ENCODE measurements around the gene TMEM203.

Gene TMEM203

GRCh38 chr9:137218212-137218753 lies 12.8 kb upstream of the TMEM203 start:
- ATAC-seq, result no peak
- no peak overlapping the region for H3K27ac Mint-ChIP-seq
- no peaks in the 10 kb centered on the region for H3K27me3 Mint-ChIP-seq
- no peak overlapping the region for H3K4me3 Mint-ChIP-seq
- H3K4me1 Mint-ChIP-seq, result peaks cover 7% of the 10 kb centered on the region
- no peaks in the 10 kb centered on the region for H3K9me3 Mint-ChIP-seq
- peaks cover 23% of the 10 kb centered on the region for H3K36me3 Mint-ChIP-seq

DNA sequence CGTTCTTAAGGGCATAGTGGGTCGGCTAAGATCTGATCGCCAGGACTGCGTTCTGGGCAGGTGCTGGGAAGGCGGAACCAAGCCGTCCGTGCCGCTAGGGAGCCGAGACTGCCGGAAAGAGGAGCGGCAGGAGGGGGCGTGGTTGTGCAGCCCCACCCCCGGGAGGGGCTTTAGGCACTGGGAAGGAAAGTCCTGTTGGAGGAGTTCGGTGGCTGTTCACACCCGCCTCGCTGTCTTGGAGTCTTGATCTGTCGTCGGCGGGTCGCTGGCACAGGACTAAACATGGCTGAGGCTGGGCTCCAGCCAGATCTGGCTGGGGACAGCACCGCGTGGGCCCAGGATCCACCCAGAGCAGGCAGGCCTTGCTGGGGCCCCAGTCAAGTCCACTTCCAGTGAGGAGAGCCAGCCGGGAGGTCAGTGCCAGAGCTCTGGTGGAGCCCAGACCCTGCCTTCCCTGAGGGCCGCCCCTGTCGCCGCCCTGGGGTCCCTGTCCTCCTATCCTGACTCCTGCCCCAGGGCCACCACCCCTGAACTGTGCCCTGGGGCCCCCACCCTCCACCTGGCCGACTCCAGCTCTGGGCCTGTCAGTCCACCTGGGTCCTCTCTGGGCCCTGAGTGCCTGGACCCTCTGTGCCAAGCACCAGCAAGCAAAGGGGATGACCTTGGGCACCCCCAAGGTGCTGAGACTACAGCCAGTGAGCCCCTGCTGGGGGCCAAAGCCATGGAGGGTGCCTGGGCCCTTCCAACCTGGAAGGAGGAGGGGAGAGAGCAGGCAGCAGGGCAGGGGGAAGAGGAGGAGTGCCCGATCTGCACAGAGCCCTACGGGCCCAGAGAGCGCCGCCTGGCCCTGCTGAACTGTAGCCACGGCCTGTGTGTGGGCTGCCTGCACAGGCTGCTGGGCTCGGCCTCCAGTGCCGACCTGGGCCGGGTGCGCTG lies 12.1 kb upstream of the TMEM203 start:
- Mint-ChIP-seq H3K27ac (no peak overlapping the region), H3K4me3 (no peak overlapping the region), H3K4me1 (no peaks in the 10 kb centered on the region), H3K9me3 (no peaks in the 10 kb centered on the region), H3K36me3 (peaks cover 23% of the 10 kb centered on the region), H3K27me3 (no peaks in the 10 kb centered on the region)
- no peak for ATAC-seq

GRCh38 chr9:137216188-137216965 lies 10.9 kb upstream of the TMEM203 start:
- ATAC-seq, result no peak
- Mint-ChIP-seq H3K4me1 (peaks cover under 1% of the 10 kb centered on the region), H3K9me3 (no peaks in the 10 kb centered on the region), H3K27ac (no peak overlapping the region), H3K27me3 (no peaks in the 10 kb centered on the region), H3K4me3 (no peak overlapping the region), H3K36me3 (peaks cover 24% of the 10 kb centered on the region)

- H3K4me3 Mint-ChIP-seq, result no peak overlapping the region
These were observed 9.9 kb upstream of the TMEM203 start for GRCh38 chr9:137215196-137215986.

DNA sequence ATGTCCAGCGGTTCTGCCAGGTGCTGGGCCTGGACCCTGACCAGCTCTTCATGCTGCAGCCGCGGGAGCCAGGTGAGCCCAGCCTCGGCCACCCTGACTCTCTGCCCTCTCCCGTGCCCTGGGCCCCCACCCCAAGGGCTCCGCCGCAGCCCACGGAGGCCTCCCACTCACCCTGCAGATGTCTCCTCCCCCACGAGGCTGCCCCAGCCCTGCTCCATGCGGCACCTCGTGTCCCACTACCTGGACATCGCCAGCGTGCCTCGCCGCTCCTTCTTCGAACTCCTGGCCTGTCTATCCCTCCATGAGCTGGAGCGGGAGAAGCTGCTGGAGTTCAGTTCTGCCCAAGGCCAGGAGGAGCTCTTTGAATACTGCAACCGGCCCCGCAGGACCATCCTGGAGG lies 9.2 kb upstream of the TMEM203 start:
- Mint-ChIP-seq H3K27ac (no peak overlapping the region), H3K27me3 (no peaks in the 10 kb centered on the region), H3K4me3 (no peak overlapping the region), H3K36me3 (peaks cover 31% of the 10 kb centered on the region), H3K9me3 (no peaks in the 10 kb centered on the region), H3K4me1 (peaks cover 5% of the 10 kb centered on the region)
- no peak for ATAC-seq

More at GRCh38 chr9:137215196-137215986, 9.9 kb upstream of the TMEM203 start:
- H3K36me3 Mint-ChIP-seq, result peaks cover 31% of the 10 kb centered on the region
- peaks cover 5% of the 10 kb centered on the region for H3K4me1 Mint-ChIP-seq
- H3K27me3 Mint-ChIP-seq, result no peaks in the 10 kb centered on the region
- ATAC-seq, result no peak
- H3K27ac Mint-ChIP-seq, result no peak overlapping the region
- no peaks in the 10 kb centered on the region for H3K9me3 Mint-ChIP-seq

GRCh38 chr9:137213160-137214060 lies 8.0 kb upstream of the TMEM203 start:
- Mint-ChIP-seq H3K27ac (no peak overlapping the region), H3K4me1 (peaks cover 5% of the 10 kb centered on the region), H3K4me3 (no peak overlapping the region), H3K27me3 (no peaks in the 10 kb centered on the region), H3K9me3 (no peaks in the 10 kb centered on the region), H3K36me3 (peaks cover 37% of the 10 kb centered on the region)
- ATAC-seq, result no peak

DNA sequence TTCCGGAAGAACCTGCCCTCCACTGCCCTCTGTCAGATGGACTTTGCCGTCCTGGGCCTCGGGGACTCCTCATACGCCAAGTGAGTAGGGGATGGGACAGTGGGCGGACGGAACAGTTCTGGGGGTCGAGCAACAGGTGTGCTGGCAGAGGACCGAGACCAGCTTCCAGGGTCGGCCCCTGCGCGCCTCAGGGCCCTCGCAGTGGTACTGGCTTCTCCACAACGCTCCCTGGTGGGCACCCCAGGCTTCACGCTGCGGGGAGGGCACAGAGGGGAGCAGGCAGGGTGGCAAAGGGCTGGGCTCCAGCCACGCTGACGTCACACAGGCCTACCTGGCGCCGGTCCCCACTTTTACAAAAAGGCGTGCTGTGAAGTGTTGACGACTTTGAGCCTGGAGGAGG lies 7.1 kb upstream of the TMEM203 start:
- Mint-ChIP-seq H3K4me3 (no peak overlapping the region), H3K27ac (no peak overlapping the region), H3K27me3 (no peaks in the 10 kb centered on the region), H3K9me3 (no peaks in the 10 kb centered on the region), H3K36me3 (peaks cover 40% of the 10 kb centered on the region), H3K4me1 (peaks cover 8% of the 10 kb centered on the region)
- ATAC-seq, result no peak

GRCh38 chr9:137211532-137211931 lies 6.1 kb upstream of the TMEM203 start:
- peaks cover 43% of the 10 kb centered on the region for H3K36me3 Mint-ChIP-seq
- no peaks in the 10 kb centered on the region for H3K27me3 Mint-ChIP-seq
- no peak for ATAC-seq
- no peak overlapping the region for H3K4me3 Mint-ChIP-seq
- H3K9me3 Mint-ChIP-seq, result no peaks in the 10 kb centered on the region
- H3K27ac Mint-ChIP-seq, result no peak overlapping the region
- H3K4me1 Mint-ChIP-seq, result peaks cover 18% of the 10 kb centered on the region

DNA sequence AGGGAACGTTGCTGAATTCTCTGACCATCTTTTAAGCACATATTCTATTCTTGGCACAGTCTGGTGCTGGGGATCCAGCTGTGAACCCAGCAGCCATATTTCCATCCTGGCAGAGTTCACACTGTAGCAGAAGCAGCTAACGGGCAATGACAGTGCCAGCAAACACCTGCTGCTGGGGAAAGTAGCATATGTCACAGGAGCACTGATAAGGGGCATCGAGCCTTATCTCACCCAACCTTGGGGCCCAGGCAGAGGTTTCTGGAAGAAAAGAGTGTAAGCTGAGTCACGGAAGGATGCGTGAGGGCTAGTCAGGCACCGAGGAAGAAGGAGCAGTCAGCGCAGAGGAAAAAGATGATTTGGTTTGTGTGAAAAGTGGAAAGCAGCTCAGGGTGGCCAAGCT lies 1.2 kb upstream of the TMEM203 start:
- Mint-ChIP-seq H3K4me3 (peak overlapping the region; percentile 85), H3K4me1 (peaks cover 52% of the 10 kb centered on the region), H3K36me3 (peaks cover 35% of the 10 kb centered on the region), H3K9me3 (no peaks in the 10 kb centered on the region), H3K27ac (peak overlapping the region; percentile 96), H3K27me3 (no peaks in the 10 kb centered on the region)
- no peak for ATAC-seq

DNA sequence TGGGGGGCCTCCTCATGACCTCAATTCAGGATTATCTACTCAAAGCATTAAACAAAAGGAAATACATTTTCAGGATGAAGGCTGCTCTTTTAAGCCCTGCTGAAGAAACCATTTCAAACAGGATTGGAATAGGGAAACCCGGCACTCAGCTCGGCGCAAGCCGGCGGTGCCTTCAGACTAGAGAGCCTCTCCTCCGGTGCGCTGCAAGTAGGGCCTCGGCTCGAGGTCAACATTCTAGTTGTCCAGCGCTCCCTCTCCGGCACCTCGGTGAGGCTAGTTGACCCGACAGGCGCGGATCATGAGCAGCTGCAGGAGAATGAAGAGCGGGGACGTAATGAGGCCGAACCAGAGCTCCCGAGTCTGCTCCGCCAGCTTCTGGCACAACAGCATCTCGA lies 720 bp downstream of the TMEM203 start:
- no peak for ATAC-seq
- H3K36me3 Mint-ChIP-seq, result peaks cover 27% of the 10 kb centered on the region
- H3K27me3 Mint-ChIP-seq, result no peaks in the 10 kb centered on the region
- H3K4me3 Mint-ChIP-seq, result peak overlapping the region; percentile 85
- H3K27ac Mint-ChIP-seq, result peak overlapping the region; percentile 96
- peaks cover 55% of the 10 kb centered on the region for H3K4me1 Mint-ChIP-seq
- no peaks in the 10 kb centered on the region for H3K9me3 Mint-ChIP-seq

GRCh38 chr9:137202966-137203365 lies 2.5 kb downstream of the TMEM203 start:
- no peak overlapping the region for H3K27ac Mint-ChIP-seq
- no peaks in the 10 kb centered on the region for H3K27me3 Mint-ChIP-seq
- ATAC-seq, result no peak
- H3K4me1 Mint-ChIP-seq, result peaks cover 66% of the 10 kb centered on the region
- H3K36me3 Mint-ChIP-seq, result peaks cover 20% of the 10 kb centered on the region
- no peaks in the 10 kb centered on the region for H3K9me3 Mint-ChIP-seq
- peak overlapping the region; percentile 31 for H3K4me3 Mint-ChIP-seq

DNA sequence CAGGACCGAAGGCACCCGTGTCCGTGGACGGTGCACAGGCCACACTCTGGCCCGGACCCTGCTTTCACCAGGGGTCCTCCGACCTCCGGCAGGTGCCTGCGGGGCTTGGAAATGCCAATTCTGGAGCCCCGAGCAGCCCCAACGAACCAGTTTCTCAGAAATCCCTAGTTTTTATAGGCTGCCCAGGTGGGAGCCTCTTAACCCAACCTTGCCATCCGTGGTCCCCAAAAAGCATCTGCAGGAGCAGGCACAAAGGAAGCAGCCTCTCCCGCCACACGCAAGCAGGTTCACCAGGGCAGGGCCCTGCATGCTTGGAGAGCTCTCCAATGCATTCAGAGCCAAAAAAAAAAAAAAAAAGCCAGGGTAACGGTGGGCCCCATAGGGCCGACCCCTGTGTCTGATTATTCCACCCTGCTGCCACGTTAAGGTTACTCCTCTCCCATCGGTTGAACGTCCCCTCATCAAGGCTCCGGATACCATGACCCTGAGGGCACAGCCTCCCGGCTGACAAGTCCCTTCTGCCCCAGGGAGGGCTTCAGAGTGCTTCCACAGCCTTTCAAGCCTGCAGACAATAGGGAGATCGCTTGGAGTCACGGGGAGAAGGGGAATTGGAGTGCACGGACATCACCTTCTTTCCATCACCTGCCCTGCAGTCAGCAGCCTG lies 4.1 kb downstream of the TMEM203 start:
- peaks cover 60% of the 10 kb centered on the region for H3K4me1 Mint-ChIP-seq
- H3K9me3 Mint-ChIP-seq, result no peaks in the 10 kb centered on the region
- no peak for ATAC-seq
- H3K27me3 Mint-ChIP-seq, result no peaks in the 10 kb centered on the region
- peaks cover 5% of the 10 kb centered on the region for H3K36me3 Mint-ChIP-seq
- peak overlapping the region; percentile 81 for H3K27ac Mint-ChIP-seq
- peak overlapping the region; percentile 85 for H3K4me3 Mint-ChIP-seq

DNA sequence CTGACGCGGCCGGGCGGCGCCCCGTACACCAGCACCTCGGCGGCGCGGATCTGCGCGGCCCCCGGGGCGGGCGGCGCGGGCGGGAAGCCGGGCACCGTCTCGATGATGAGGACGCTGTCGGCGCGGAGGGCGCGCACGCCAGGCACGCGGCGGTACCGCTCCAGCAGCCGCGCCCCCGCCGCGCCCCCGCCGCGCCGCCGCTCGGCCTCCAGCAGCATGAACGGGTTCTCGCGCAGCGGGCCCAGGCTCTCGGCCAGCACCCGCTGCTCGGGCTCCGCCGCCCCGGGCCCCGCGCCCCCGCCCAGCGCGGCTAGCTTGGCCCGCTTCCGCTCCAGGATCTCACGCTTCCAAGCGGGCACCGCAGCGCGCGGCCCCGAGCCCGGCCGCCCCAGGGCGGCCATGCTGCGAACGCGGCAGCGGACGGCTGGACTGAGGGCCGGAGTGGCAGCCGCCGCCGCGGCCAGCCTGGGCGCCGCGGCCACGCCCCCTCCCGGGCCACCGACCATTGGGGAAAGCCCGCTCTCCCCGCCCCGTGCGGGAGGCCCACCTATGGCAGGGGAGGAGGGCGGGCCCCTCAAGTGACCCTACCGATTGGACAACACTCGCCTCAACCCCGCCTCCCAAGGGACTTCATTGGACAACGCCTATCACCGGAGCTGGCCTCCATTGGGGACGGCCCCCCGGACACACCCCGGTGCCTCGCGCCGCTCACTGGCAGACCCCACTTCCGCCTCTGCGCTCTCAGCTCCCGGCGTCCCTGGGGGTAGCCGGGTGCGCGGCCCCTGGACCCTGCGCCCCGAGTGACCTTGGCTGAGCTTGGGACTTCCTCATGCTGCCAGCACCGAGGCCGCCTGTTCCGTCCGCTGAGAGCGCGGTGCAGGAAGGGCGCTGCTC lies 4.9 kb downstream of the TMEM203 start, which contains the start of gene TPRN:
Gene TPRN (minus strand): TSS at position 431 of the 894 bp plus-strand sequence. CDS start 30 bp downstream, at position 401.
- Mint-ChIP-seq H3K27ac (peak within 1 kb of the TSS; percentile 81), H3K4me3 (peak within 1 kb of the TSS; percentile 85), H3K9me3 (no peaks in the 10 kb centered on the region), H3K36me3 (peaks cover 2% of the 10 kb centered on the region), H3K4me1 (peaks cover 52% of the 10 kb centered on the region), H3K27me3 (no peaks in the 10 kb centered on the region)
- peak; percentile 98 for ATAC-seq
